NCI-H82 treated with DMSO at 0.1 percent for 48 hours (cell line): ENCODE measurements around the gene ACVR1B.

ENCODE experiments used
- DNase-seq: peaks from one replicate; lab custom pipeline; 2025; ENCODE audit not compliant: unreplicated experiment; lab: John Stamatoyannopoulos, UW

ACVR1B gene

GRCh38 chr12:52019113-52019770 lies 67.7 kb downstream of the ACVR1B start:
- DNase-seq, result no peak

GRCh38 chr12:52020539-52021336 lies 69.2 kb downstream of the ACVR1B start:
- DNase-seq, result peak; percentile 54

- no peak for DNase-seq
Measured at GRCh38 chr12:52022841-52023181, 71.3 kb downstream of the ACVR1B start.

- DNase-seq, result peak; percentile 53
Measured at GRCh38 chr12:52023182-52023975, 71.9 kb downstream of the ACVR1B start.

- DNase-seq, result no peak
Measured at GRCh38 chr12:52023976-52024688, 72.6 kb downstream of the ACVR1B start.

- no peak for DNase-seq
Measured at GRCh38 chr12:52024845-52025230, 73.3 kb downstream of the ACVR1B start.

GRCh38 chr12:52026263-52026662 lies 74.8 kb downstream of the ACVR1B start:
- no peak for DNase-seq

GRCh38 chr12:52027085-52027843 lies 75.8 kb downstream of the ACVR1B start:
- DNase-seq, result no peak

- peak; percentile 62 for DNase-seq
Measured at GRCh38 chr12:52029685-52030084, 78.2 kb downstream of the ACVR1B start.

GRCh38 chr12:52032446-52032803 lies 80.9 kb downstream of the ACVR1B start:
- no peak for DNase-seq

GRCh38 chr12:52032804-52033445 lies 81.4 kb downstream of the ACVR1B start:
- DNase-seq, result peak; percentile 86

GRCh38 chr12:52033446-52034140 lies 82.1 kb downstream of the ACVR1B start:
- DNase-seq, result no peak

- DNase-seq, result no peak
Measured at GRCh38 chr12:52035190-52035589, 83.7 kb downstream of the ACVR1B start.

- DNase-seq, result no peak
Measured at GRCh38 chr12:52035926-52036325, 84.4 kb downstream of the ACVR1B start.

- DNase-seq, result peak; percentile 38
Measured at GRCh38 chr12:52036587-52037171, 85.2 kb downstream of the ACVR1B start.

GRCh38 chr12:52037248-52037861 lies 85.9 kb downstream of the ACVR1B start:
- DNase-seq, result no peak

GRCh38 chr12:52038447-52038846 lies 86.9 kb downstream of the ACVR1B start:
- DNase-seq, result no peak

GRCh38 chr12:52041035-52041434 lies 89.5 kb downstream of the ACVR1B start:
- no peak for DNase-seq

- no peak for DNase-seq
Measured at GRCh38 chr12:52041695-52042123, 90.2 kb downstream of the ACVR1B start.
